Right atrium auricular region (tissue), 2 donors: ENCODE data around the gene CAMTA1. TPM values are rescaled to one million over a fixed set of nuclear protein-coding genes. Genes with fewer than 3 reads are reported as not detected.

Source experiments
- DNase-seq: peaks from one replicate; pipeline ENCODE4 v3.0.0-alpha.2; 2019; ENCODE audit warnings: low spot score
- H3K27ac ChIP-seq, 2 donors: fragments of 200-600 bp; sonication (generic); 1 replicate in 1 of 2; 2 replicates in 1 of 2; pipeline ENCODE4 v1.5.1; 2016 to 2019
- H3K27me3 ChIP-seq, 2 donors: fragments of 200-600 bp; sonication (generic); one replicate each; pipeline versions ENCODE4 v1.5.1 to v1.6.0; 2017 to 2019
- H3K36me3 ChIP-seq: fragments of 200-600 bp; sonication (generic); one replicate; pipeline ENCODE4 v1.5.1; 2016
- H3K4me1 ChIP-seq, 2 donors: fragments of 200-600 bp; sonication (generic); one replicate each; pipeline versions ENCODE4 v1.5.1 to v1.6.0; 2017 to 2019
- H3K4me3 ChIP-seq, 2 donors: fragments of 200-600 bp; sonication (generic); 1 replicate in 1 of 2; 2 replicates in 1 of 2; pipeline ENCODE4 v1.5.1; 2017 to 2019; ENCODE audit warnings: mild to moderate bottlenecking in 1 of 2, moderate library complexity in 1 of 2
- H3K9me3 ChIP-seq, 2 donors: fragments of 200-600 bp; sonication (generic); one replicate each; pipeline ENCODE4 v1.5.1; 2019
- CTCF ChIP-seq, 2 donors: fragments of 200-600 bp; sonication (generic); IDR thresholded peaks; one replicate each; pipeline ENCODE4 v1.5.1; 2019; ENCODE audit warnings: antibody characterized with exemption in 2 of 2
- total RNA-seq, 2 donors: library from RNA; depleted of rRNA; stranded (reverse); fragments of >200 nt; gene quantifications; one replicate each; pipeline ENCODE4 v1.1.0, GENCODE V29; 2016

Gene CAMTA1
- total RNA-seq, 2 donors from 2014 or later: 132 to 190 TPM

GRCh38 chr1:7516341-7516740 is 731.1 kb downstream of the CAMTA1 start:
- H3K4me3 ChIP-seq: no peak overlapping the region
- H3K36me3 ChIP-seq: no peaks in the 10 kb centered on the region
- peaks cover 0 to 29% of the 10 kb centered on the region in 2 donors for H3K4me1 ChIP-seq
- peak overlapping the region; percentile 78 to 87 for H3K27ac ChIP-seq
- no peaks in the 10 kb centered on the region for H3K9me3 ChIP-seq
- H3K27me3 ChIP-seq: no peaks in the 10 kb centered on the region
- peak in 1 of 2 donors; percentile 34 for TF ChIP-seq CTCF (IDR thresholded peaks at IDR 0.05)
- DNase-seq: no peak

- Histone ChIP-seq H3K4me1 (peaks cover 0 to 29% of the 10 kb centered on the region in 2 donors), H3K9me3 (no peaks in the 10 kb centered on the region), H3K27me3 (no peaks in the 10 kb centered on the region), H3K4me3 (no peak overlapping the region), H3K27ac (peak overlapping the region; percentile 78 to 87), H3K36me3 (no peaks in the 10 kb centered on the region)
- no peak for DNase-seq
- no peak for TF ChIP-seq CTCF (IDR thresholded peaks at IDR 0.05)
These were observed 731.7 kb downstream of the CAMTA1 start for GRCh38 chr1:7516929-7517328.

GRCh38 chr1:7517611-7518330 is 732.5 kb downstream of the CAMTA1 start:
- DNase-seq: no peak
- Histone ChIP-seq H3K4me3 (no peak overlapping the region), H3K27ac (peak overlapping the region; percentile 78 to 87), H3K9me3 (no peaks in the 10 kb centered on the region), H3K4me1 (peaks cover 0 to 29% of the 10 kb centered on the region in 2 donors), H3K36me3 (no peaks in the 10 kb centered on the region), H3K27me3 (no peaks in the 10 kb centered on the region)
- no peak for TF ChIP-seq CTCF (IDR thresholded peaks at IDR 0.05)

- Histone ChIP-seq H3K27ac (peak overlapping the region; percentile 78 to 87), H3K36me3 (no peaks in the 10 kb centered on the region), H3K4me3 (no peak overlapping the region), H3K4me1 (peaks cover 0 to 29% of the 10 kb centered on the region in 2 donors), H3K27me3 (no peaks in the 10 kb centered on the region), H3K9me3 (no peaks in the 10 kb centered on the region)
- DNase-seq: no peak
- no peak for TF ChIP-seq CTCF (IDR thresholded peaks at IDR 0.05)
These were observed 733.2 kb downstream of the CAMTA1 start for GRCh38 chr1:7518411-7518810.

- Histone ChIP-seq H3K9me3 (no peaks in the 10 kb centered on the region), H3K27ac (peak overlapping the region; percentile 78 to 87), H3K36me3 (no peaks in the 10 kb centered on the region), H3K4me1 (peaks cover 0 to 29% of the 10 kb centered on the region in 2 donors), H3K27me3 (no peaks in the 10 kb centered on the region), H3K4me3 (no peak overlapping the region)
- no peak for TF ChIP-seq CTCF (IDR thresholded peaks at IDR 0.05)
- no peak for DNase-seq
These were observed 734.1 kb downstream of the CAMTA1 start for GRCh38 chr1:7519181-7519860.
